Measurements from ENCODE around the gene IRX5.
A peak's percentile ranks its signal among the peaks of the same experiment; 100 is the strongest.

The IRX5 gene

GRCh38 chr16:54926166-54926838 is 4.4 kb upstream of the IRX5 start:
- TF ChIP-seq CTCF (IDR thresholded peaks at IDR 0.05) = no peak

GRCh38 chr16:54927125-54928015 is 3.3 kb upstream of the IRX5 start:
- no peak for TF ChIP-seq CTCF (IDR thresholded peaks at IDR 0.05)

GRCh38 chr16:54928016-54928356 is 2.7 kb upstream of the IRX5 start:
- no peak for TF ChIP-seq CTCF (IDR thresholded peaks at IDR 0.05)

GRCh38 chr16:54928411-54929089 is 2.1 kb upstream of the IRX5 start:
- no peak for TF ChIP-seq CTCF (IDR thresholded peaks at IDR 0.05)

- peak; percentile 33; the same call in 1 of the 2 replicates for TF ChIP-seq CTCF (IDR thresholded peaks at IDR 0.05)
Measured at GRCh38 chr16:54929090-54930004, 1.3 kb upstream of the IRX5 start.

GRCh38 chr16:54930869-54931119 is 129 bp downstream of the IRX5 start:
- TF ChIP-seq CTCF (IDR thresholded peaks at IDR 0.05) = no peak
